MCF 10A (cell line): ENCODE measurements around the gene TAS2R8. TPM values are rescaled to one million over a fixed set of nuclear protein-coding genes. Genes with fewer than 3 reads are reported as not detected.

Experiments used
- BruUV-seq: library from RNA; stranded (reverse); fragments of 400-500 nt; replicated peaks from 2 replicates; lab custom pipeline; 2021; lab: Mats Ljungman, UMichigan
- CTCF ChIA-PET: fragments of 300-600 bp; sonication (Branson Sonifier 250); formaldehyde crosslinking; extraction: SDS; loops from one replicate; lab custom pipeline; 2021; ENCODE audit warnings: antibody characterized with exemption, inconsistent platforms; lab: Yijun Ruan, JAX
- POLR2A ChIA-PET: fragments of 300-600, 350-650 bp; sonication (Branson Sonifier 250); formaldehyde crosslinking; extraction: SDS; loops from one replicate; lab custom pipeline; 2020; ENCODE audit warnings: antibody characterized with exemption, inconsistent platforms; lab: Yijun Ruan, JAX
- DNase-seq: peaks from one replicate; pipeline ENCODE4 v3.0.0-alpha.2; 2018; ENCODE audit not compliant: unreplicated experiment
- H3K27ac Mint-ChIP-seq: one replicate; pipeline ENCODE4 v1.8.0; 2022; ENCODE audit warnings: mild to moderate bottlenecking, low read depth, mixed read lengths; ENCODE audit not compliant: unreplicated experiment
- H3K27me3 Mint-ChIP-seq: one replicate; pipeline ENCODE4 v1.8.0; 2022; ENCODE audit warnings: mixed read lengths; ENCODE audit not compliant: insufficient read depth, unreplicated experiment
- H3K36me3 Mint-ChIP-seq: one replicate; pipeline ENCODE4 v1.8.0; 2022; ENCODE audit warnings: mild to moderate bottlenecking, moderate library complexity, mixed read lengths; ENCODE audit not compliant: insufficient read depth, unreplicated experiment
- H3K4me1 Mint-ChIP-seq: one replicate; pipeline ENCODE4 v1.8.0; 2022; ENCODE audit warnings: mixed read lengths; ENCODE audit not compliant: insufficient read depth, unreplicated experiment
- H3K4me3 Mint-ChIP-seq: one replicate; pipeline ENCODE4 v1.8.0; 2022; ENCODE audit warnings: mild to moderate bottlenecking, moderate library complexity, mixed read lengths; ENCODE audit not compliant: unreplicated experiment
- H3K9me3 Mint-ChIP-seq: one replicate; pipeline ENCODE4 v1.8.0; 2022; ENCODE audit warnings: mixed read lengths; ENCODE audit not compliant: unreplicated experiment
- CTCF ChIP-seq: fragments of 200-600 bp; IDR thresholded peaks from one replicate; pipeline ENCODE4 v1.8.0; 2022; ENCODE audit warnings: antibody characterized with exemption, mild to moderate bottlenecking; ENCODE audit not compliant: unreplicated experiment
- intact Hi-C: fragments of 100-400 bp; cut with micrococcal nuclease; formaldehyde crosslinking; loops from 2 replicates; pipeline ENCODE4 v1.14.1; 2022
- total RNA-seq: library from RNA; stranded (reverse); gene quantifications from 2 replicates; pipeline ENCODE4 v1.2.3, GENCODE V29; 2022

TAS2R8 gene
- total RNA-seq, 1 experiment from 2014 or later = not detected

- intact Hi-C loops = no loop called here
- no peak for DNase-seq
- Mint-ChIP-seq H3K27me3 (peaks cover 38% of the 10 kb centered on the region), H3K9me3 (no peaks in the 10 kb centered on the region), H3K4me1 (peaks cover 6% of the 10 kb centered on the region), H3K4me3 (no peak overlapping the region), H3K27ac (no peak overlapping the region), H3K36me3 (no peaks in the 10 kb centered on the region)
- no TSS peak for BruUV-seq
- no peak for TF ChIP-seq CTCF
- POLR2A ChIA-PET = interaction anchor here (1.0 kb wide), 1 partner anchor 32 kb away, joined by 5 read pairs; the partner anchor contains the start of gene YBX3
- CTCF ChIA-PET = interaction anchor here (1.2 to 1.6 kb wide), 3 partner anchors 10 to 443 kb away, joined by 3 to 5 read pairs (median 3); no protein-coding TSS in a partner anchor
Observed at GRCh38 chr12:10756194-10756593, 50.9 kb downstream of the TAS2R8 start.

Other genes starting within 250 kb of the TAS2R8 start
- gene MAGOHB, start 193.7 kb downstream of the TAS2R8 start, total RNA-seq = 36.8 and 44.5 TPM in 2 replicates
- gene STYK1, start 133.2 kb downstream of the TAS2R8 start, total RNA-seq = 0.14 and 0.56 TPM in 2 replicates
- gene YBX3, start 84.0 kb downstream of the TAS2R8 start, total RNA-seq = 545 and 577 TPM in 2 replicates
- gene TAS2R7, start 4.7 kb downstream of the TAS2R8 start, total RNA-seq = not detected in 2 replicates
- gene TAS2R9, start 2.9 kb upstream of the TAS2R8 start, total RNA-seq = not detected in 2 replicates
- gene TAS2R10, start 19.1 kb upstream of the TAS2R8 start, total RNA-seq = 0.91 and 2.1 TPM in 2 replicates
- gene PRR4, start 42.2 kb upstream of the TAS2R8 start, total RNA-seq = 4.6 and 7.7 TPM in 2 replicates
- gene PRH1, start 77.0 kb upstream of the TAS2R8 start, total RNA-seq = 11.4 and 11.7 TPM in 2 replicates
- 0.68 and 0.93 TPM in 2 replicates for gene TAS2R13, start 102.3 kb upstream of the TAS2R8 start, total RNA-seq
- gene PRH2, start 122.0 kb upstream of the TAS2R8 start, total RNA-seq = not detected in 2 replicates
- 1.6 and 1.9 TPM in 2 replicates for gene TAS2R14, start 132.0 kb upstream of the TAS2R8 start, total RNA-seq
- 0.86 and 1.1 TPM in 2 replicates for gene TAS2R50, start 179.6 kb upstream of the TAS2R8 start, total RNA-seq
- 1.1 and 1.8 TPM in 2 replicates for gene TAS2R20, start 191.0 kb upstream of the TAS2R8 start, total RNA-seq
- gene TAS2R19, start 215.3 kb upstream of the TAS2R8 start, total RNA-seq = 2.7 and 3.4 TPM in 2 replicates
- 1.9 and 2.0 TPM in 2 replicates for gene TAS2R31, start 224.1 kb upstream of the TAS2R8 start, total RNA-seq